22Rv1 (cell line): ENCODE measurements around the gene ATRX.

ENCODE experiments used
- CTCF ChIP-seq: fragments of 450-650 bp; IDR thresholded peaks from 2 replicates; pipeline ENCODE4 v1.5.1; 2017; ENCODE audit warnings: mild to moderate bottlenecking
- ZFX ChIP-seq: fragments of 450-650 bp; IDR thresholded peaks from 2 replicates; pipeline ENCODE4 v1.6.1; 2017; ENCODE audit warnings: antibody characterized with exemption, borderline replicate concordance

- no peak for TF ChIP-seq CTCF
- no peak for TF ChIP-seq ZFX
Observed at GRCh38 chrX:77638397-77638796, 147.6 kb downstream of the ATRX start.
